ENCODE measurements around the gene TBC1D22B.

Gene TBC1D22B

GRCh38 chr6:37230104-37230503, 27.5 kb upstream of the TBC1D22B start:
- Mint-ChIP-seq H3K4me1 (ENCODE audit: low read depth) (peaks cover 4% of the 10 kb centered on the region), H3K27ac (no peak overlapping the region)

GRCh38 chr6:37232430-37233017, 25.0 kb upstream of the TBC1D22B start:
- Mint-ChIP-seq H3K9me3 (ENCODE audit: low read depth) (no peaks in the 10 kb centered on the region), H3K4me1 (ENCODE audit: low read depth) (peaks cover 4% of the 10 kb centered on the region), H3K36me3 (no peaks in the 10 kb centered on the region), H3K27me3 (no peaks in the 10 kb centered on the region), H3K4me3 (no peak overlapping the region), H3K27ac (no peak overlapping the region)

More at GRCh38 chr6:37230104-37230503, 27.5 kb upstream of the TBC1D22B start:
- Mint-ChIP-seq H3K9me3 (ENCODE audit: low read depth) (no peaks in the 10 kb centered on the region), H3K27me3 (no peaks in the 10 kb centered on the region), H3K4me3 (no peak overlapping the region), H3K36me3 (no peaks in the 10 kb centered on the region)

DNA sequence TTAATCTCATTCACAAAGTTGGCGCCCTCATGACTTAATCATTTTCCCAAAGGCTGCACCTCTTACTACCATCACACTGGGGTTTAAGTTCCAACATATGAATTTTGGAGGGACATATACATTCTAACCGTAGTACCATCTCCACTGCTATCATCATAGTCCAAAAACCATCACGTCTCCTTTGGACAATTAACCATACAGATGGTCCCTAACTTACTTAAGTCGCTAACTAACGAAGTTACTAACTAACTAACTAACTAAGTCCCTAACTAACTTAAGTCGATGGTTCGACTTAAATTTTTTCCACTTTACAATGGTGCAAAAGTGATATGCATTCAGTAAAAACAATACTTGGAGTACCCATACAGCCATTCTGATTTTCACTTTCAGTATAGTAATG, 24.0 kb upstream of the TBC1D22B start:
- Mint-ChIP-seq H3K27me3 (no peaks in the 10 kb centered on the region), H3K27ac (no peak overlapping the region), H3K4me1 (ENCODE audit: low read depth) (peaks cover 9% of the 10 kb centered on the region), H3K9me3 (ENCODE audit: low read depth) (no peaks in the 10 kb centered on the region), H3K4me3 (no peak overlapping the region), H3K36me3 (no peaks in the 10 kb centered on the region)

DNA sequence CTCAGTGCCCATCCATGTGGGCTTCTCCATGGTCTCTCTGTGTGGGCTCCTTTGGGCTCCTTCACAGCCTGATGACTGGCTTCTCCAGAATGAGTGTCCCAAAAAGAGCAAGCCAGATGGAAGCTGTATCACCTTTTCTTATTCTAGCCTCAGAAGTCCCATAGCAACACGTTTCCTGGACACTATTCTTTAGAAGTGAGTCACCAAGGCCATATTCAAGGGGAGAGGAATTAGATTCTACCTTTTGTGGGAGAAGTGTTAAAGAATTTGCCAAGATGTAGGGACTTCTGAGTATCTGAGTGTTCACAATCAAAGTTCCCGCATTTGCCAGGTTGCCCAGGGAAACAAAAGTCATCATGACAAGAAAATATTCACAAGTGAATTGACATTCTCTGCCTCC, 20.7 kb upstream of the TBC1D22B start:
- Mint-ChIP-seq H3K4me3 (no peak overlapping the region), H3K4me1 (ENCODE audit: low read depth) (peaks cover 21% of the 10 kb centered on the region), H3K27ac (no peak overlapping the region), H3K9me3 (ENCODE audit: low read depth) (no peaks in the 10 kb centered on the region), H3K27me3 (no peaks in the 10 kb centered on the region), H3K36me3 (no peaks in the 10 kb centered on the region)

DNA sequence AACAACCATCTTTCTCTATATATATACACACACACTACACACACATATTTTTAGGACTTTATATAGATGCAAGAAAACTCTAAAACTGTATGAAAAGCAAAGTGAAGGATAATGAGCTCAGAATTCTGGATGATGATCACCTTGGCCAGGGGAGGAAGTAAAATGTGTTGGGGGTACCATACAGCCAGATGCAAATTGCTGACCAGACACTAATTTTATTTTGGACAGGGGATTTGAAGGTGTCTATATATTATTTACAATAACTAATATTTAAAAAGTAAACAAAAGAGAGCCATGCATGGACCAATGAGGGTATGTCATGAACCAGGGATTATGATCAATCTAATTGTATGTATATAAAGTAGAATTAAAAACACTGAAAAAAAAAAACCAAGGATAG, 19.8 kb upstream of the TBC1D22B start:
- H3K4me1 Mint-ChIP-seq (ENCODE audit: low read depth) = peaks cover 24% of the 10 kb centered on the region
- no peaks in the 10 kb centered on the region for H3K9me3 Mint-ChIP-seq (ENCODE audit: low read depth)
- no peaks in the 10 kb centered on the region for H3K27me3 Mint-ChIP-seq
- no peaks in the 10 kb centered on the region for H3K36me3 Mint-ChIP-seq
- H3K27ac Mint-ChIP-seq = no peak overlapping the region
- no peak overlapping the region for H3K4me3 Mint-ChIP-seq

- Mint-ChIP-seq H3K36me3 (no peaks in the 10 kb centered on the region), H3K27ac (no peak overlapping the region), H3K9me3 (ENCODE audit: low read depth) (no peaks in the 10 kb centered on the region), H3K27me3 (no peaks in the 10 kb centered on the region), H3K4me3 (no peak overlapping the region), H3K4me1 (ENCODE audit: low read depth) (peaks cover 24% of the 10 kb centered on the region)
Observed at GRCh38 chr6:37238381-37238780, 19.2 kb upstream of the TBC1D22B start.

DNA sequence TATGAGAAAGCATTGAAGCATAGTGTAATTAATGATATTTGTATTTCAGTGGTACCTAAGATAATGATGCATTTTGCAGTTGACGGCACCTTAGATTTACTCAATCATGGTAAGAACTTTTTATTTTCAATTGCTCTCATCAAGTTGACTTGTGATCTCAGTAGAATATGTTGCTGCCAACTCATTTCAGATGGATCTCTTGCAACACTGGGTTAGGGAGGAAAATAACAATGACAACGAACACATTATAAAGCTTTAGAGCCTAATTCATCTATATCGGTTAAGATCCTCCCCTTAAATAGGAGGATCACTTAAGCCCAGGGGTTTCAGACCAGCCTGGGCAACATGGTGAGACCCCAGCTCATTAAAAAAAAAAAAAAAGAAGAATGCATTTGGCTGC, 18.0 kb upstream of the TBC1D22B start:
- H3K36me3 Mint-ChIP-seq = no peaks in the 10 kb centered on the region
- no peaks in the 10 kb centered on the region for H3K27me3 Mint-ChIP-seq
- peaks cover 24% of the 10 kb centered on the region for H3K4me1 Mint-ChIP-seq (ENCODE audit: low read depth)
- no peaks in the 10 kb centered on the region for H3K9me3 Mint-ChIP-seq (ENCODE audit: low read depth)
- H3K4me3 Mint-ChIP-seq = peak overlapping the region; percentile 53
- peak overlapping the region; percentile 97 for H3K27ac Mint-ChIP-seq

DNA sequence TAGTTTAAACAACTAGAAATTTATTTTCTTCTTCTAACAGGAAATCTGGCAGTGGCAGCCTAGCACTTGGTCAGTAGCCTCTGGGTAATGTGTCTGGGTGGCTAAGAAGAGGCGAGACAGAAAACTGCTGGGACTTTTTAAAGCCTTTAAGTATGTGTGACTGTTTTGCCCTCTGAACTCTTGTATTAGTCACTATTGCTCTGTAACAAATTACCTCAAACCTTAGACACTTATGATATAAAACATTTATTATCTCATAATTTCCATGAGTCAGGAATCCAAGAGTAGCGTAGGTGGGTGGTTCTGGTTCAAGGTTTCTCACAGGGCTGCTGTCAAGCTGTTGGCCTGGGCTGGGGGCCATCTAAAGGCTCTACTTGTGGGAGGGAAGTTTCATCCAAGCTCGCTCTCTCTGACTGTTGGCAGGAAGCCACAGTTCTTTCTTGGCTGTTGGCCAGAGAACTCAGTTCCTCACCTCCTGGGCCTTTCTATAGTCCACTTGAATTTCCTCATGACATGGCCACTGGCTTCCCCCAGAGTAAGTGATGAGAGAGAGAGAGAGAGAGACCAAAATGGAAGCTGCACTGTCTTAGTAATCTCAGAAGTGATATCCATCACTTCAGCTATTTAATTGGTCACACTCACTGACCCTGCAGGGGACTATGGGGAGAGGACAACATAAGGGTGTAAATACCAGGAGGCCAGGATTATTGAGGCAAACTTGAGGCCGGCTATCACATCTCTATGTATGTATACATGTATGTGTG, 17.4 kb upstream of the TBC1D22B start:
- H3K27ac Mint-ChIP-seq = peak overlapping the region; percentile 97
- no peaks in the 10 kb centered on the region for H3K9me3 Mint-ChIP-seq (ENCODE audit: low read depth)
- no peaks in the 10 kb centered on the region for H3K36me3 Mint-ChIP-seq
- H3K4me3 Mint-ChIP-seq = peak overlapping the region; percentile 53
- no peaks in the 10 kb centered on the region for H3K27me3 Mint-ChIP-seq
- H3K4me1 Mint-ChIP-seq (ENCODE audit: low read depth) = peaks cover 24% of the 10 kb centered on the region

DNA sequence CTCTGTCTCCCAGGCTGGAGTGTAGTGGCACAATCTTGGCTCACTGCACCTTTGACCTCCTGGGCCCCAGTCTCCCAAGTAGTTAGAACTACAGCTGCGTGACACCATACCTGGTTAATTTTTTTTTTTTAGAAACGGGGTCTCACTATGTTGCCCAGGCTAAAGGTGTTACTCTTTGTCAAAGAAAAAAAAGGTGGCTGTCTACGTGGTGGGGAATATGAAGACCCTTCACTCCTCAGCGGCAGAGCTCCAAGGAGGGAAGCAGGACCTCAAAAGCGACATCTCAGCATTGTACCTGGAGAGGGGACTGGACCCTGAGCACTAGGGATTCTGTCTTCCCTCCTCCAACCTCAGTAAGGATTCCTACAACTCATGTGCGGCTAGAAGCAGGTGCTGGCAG, 16.4 kb upstream of the TBC1D22B start:
- H3K9me3 Mint-ChIP-seq (ENCODE audit: low read depth) = no peaks in the 10 kb centered on the region
- H3K4me3 Mint-ChIP-seq = no peak overlapping the region
- H3K27me3 Mint-ChIP-seq = peaks cover 1% of the 10 kb centered on the region
- no peak overlapping the region for H3K27ac Mint-ChIP-seq
- H3K36me3 Mint-ChIP-seq = no peaks in the 10 kb centered on the region
- H3K4me1 Mint-ChIP-seq (ENCODE audit: low read depth) = peaks cover 24% of the 10 kb centered on the region

GRCh38 chr6:37241775-37242428, 15.7 kb upstream of the TBC1D22B start:
- no peaks in the 10 kb centered on the region for H3K9me3 Mint-ChIP-seq (ENCODE audit: low read depth)
- H3K4me3 Mint-ChIP-seq = no peak overlapping the region
- H3K27me3 Mint-ChIP-seq = peaks cover 1% of the 10 kb centered on the region
- peaks cover 24% of the 10 kb centered on the region for H3K4me1 Mint-ChIP-seq (ENCODE audit: low read depth)
- H3K36me3 Mint-ChIP-seq = peaks cover 1% of the 10 kb centered on the region
- no peak overlapping the region for H3K27ac Mint-ChIP-seq

GRCh38 chr6:37242429-37243052, 15.0 kb upstream of the TBC1D22B start:
- no peaks in the 10 kb centered on the region for H3K9me3 Mint-ChIP-seq (ENCODE audit: low read depth)
- H3K4me1 Mint-ChIP-seq (ENCODE audit: low read depth) = peaks cover 24% of the 10 kb centered on the region
- peaks cover 1% of the 10 kb centered on the region for H3K27me3 Mint-ChIP-seq
- no peak overlapping the region for H3K4me3 Mint-ChIP-seq
- H3K27ac Mint-ChIP-seq = no peak overlapping the region
- H3K36me3 Mint-ChIP-seq = peaks cover 4% of the 10 kb centered on the region

- Mint-ChIP-seq H3K9me3 (ENCODE audit: low read depth) (no peaks in the 10 kb centered on the region), H3K36me3 (peaks cover 4% of the 10 kb centered on the region), H3K4me3 (no peak overlapping the region), H3K27ac (no peak overlapping the region), H3K27me3 (peaks cover 1% of the 10 kb centered on the region), H3K4me1 (ENCODE audit: low read depth) (peaks cover 21% of the 10 kb centered on the region)
Observed at GRCh38 chr6:37243131-37243815, 14.3 kb upstream of the TBC1D22B start.

DNA sequence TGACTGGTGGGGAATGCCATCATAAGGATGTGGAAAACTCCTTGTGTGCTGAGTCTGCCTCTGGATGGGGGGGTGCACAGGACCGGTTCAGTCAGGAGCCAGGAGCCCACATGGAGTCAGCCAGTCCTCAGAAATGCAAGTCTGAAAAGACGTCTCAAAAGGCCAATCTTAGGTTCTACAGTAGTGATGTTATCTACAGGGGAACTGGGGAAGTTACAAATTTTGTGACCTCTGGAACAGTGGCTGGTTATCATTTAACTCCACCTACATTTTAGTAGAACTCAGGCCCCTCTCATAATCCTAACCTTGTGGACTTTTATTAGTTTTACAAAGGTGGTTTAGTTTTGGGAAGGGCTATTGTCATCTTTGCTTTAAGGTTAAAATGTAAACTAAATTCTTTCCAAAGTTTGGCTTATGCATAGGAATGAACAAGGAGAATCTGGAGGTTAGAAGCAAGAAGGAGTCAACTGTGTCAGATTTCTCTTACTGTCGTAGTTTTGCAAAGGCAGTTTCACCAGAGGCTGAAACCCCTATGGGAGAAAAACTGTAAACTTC, 13.7 kb upstream of the TBC1D22B start:
- no peak overlapping the region for H3K4me3 Mint-ChIP-seq
- H3K36me3 Mint-ChIP-seq = peaks cover 4% of the 10 kb centered on the region
- H3K27ac Mint-ChIP-seq = no peak overlapping the region
- H3K9me3 Mint-ChIP-seq (ENCODE audit: low read depth) = no peaks in the 10 kb centered on the region
- H3K4me1 Mint-ChIP-seq (ENCODE audit: low read depth) = peaks cover 18% of the 10 kb centered on the region
- H3K27me3 Mint-ChIP-seq = peaks cover 1% of the 10 kb centered on the region

DNA sequence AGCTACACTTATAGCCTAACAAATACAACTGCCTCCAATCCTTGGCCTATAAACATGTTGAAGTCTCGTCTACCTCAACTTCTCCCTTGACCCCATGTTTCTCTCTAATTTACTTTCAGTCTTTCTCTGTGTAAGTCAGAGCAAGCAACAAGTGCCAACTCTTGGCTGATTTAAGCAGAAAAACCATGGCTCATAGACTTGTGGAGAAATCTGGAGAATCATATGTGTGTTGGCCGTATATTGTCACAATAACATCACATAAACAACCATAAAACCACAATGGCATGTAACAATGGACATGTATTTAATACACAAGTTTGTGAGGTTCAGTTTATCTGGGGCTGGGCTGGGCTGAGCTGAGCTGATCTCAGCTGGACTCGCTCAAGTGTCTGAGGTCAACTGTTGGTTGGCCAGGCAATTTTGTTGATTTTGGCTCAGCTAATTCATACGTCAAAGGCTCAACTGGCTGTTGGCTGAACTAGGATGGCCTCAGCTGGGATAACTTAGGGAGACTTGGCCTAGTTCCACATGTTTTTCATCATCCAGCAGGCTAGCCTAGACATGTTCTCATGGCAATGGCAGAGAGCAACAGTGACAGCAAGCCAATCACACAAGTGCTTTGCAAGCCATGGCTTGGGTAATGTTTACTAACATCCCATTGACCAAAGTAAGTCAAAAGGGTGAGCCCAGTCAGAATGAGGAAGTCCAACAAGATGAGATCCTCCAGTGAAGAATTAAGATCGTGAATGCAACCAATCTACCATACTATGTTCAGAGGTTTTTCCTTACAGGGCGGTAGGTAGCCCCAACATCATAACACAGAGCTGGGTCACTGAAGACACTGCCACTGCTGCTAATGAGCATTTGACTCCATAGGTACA, 12.9 kb upstream of the TBC1D22B start:
- Mint-ChIP-seq H3K27ac (no peak overlapping the region), H3K27me3 (peaks cover 1% of the 10 kb centered on the region), H3K4me1 (ENCODE audit: low read depth) (peaks cover 15% of the 10 kb centered on the region), H3K4me3 (no peak overlapping the region), H3K9me3 (ENCODE audit: low read depth) (no peaks in the 10 kb centered on the region), H3K36me3 (peaks cover 4% of the 10 kb centered on the region)
